Muscle of back (tissue), 11 donors: ENCODE data around the gene USP16. TPM values are rescaled to one million over a fixed set of nuclear protein-coding genes. Genes with fewer than 3 reads are reported as not detected.

Source experiments
- DNase-seq, 3 donors: peaks; one replicate each; pipeline versions ENCODE4 v3.0.0 to v3.0.0-alpha.2; 2013
- polyA plus RNA-seq, 10 donors: library from polyadenylated mRNA; unstranded; fragments of 120-200 nt; gene quantifications; one replicate each; pipeline ENCODE4 v1.2.1, GENCODE V29; 2013; ENCODE audit not compliant: insufficient read length in 10 of 10

USP16 gene
- polyA plus RNA-seq, 10 donors = 34.9 to 54.8 (median 46.3) TPM

GRCh38 chr21:29082046-29082815 is 57.8 kb downstream of the USP16 start:
- DNase-seq = no peak

DNA sequence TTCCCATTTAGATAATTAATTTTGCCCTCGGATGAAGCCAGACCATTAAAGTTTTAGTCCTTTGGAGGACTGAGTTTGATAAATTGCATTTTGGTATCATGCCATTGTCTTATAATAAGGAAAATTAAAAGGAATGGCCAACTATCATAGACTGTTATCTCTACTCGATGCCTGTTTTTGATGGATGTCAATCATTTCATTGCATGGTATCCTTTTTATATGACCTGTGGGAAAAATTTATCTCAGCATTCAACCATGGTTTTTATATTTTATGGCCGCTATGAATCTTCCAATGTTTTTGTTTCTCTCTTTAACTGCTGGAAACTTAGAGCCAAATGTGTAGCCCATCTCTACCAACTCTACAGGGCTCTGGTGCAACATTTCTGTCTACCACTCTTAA is 58.8 kb downstream of the USP16 start:
- DNase-seq = no peak

DNA sequence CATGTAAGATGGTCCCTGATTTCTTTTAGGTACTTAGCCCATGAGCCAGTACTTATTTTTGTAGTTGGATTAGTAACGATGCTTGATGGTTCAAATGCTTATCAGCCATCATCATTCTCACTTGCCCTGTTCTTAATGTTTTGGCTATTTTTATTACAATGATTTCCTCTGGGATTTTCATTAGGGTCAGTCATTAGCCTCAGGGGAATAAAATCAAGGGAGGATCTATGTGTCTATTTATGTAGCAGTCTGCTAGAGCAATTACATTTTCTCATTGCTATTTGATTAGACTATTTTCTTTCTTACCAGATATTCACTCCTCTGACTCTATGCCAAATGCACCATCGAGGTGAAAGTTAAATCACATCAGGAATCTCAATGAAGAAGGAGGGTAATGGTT is 59.9 kb downstream of the USP16 start:
- no peak for DNase-seq

DNA sequence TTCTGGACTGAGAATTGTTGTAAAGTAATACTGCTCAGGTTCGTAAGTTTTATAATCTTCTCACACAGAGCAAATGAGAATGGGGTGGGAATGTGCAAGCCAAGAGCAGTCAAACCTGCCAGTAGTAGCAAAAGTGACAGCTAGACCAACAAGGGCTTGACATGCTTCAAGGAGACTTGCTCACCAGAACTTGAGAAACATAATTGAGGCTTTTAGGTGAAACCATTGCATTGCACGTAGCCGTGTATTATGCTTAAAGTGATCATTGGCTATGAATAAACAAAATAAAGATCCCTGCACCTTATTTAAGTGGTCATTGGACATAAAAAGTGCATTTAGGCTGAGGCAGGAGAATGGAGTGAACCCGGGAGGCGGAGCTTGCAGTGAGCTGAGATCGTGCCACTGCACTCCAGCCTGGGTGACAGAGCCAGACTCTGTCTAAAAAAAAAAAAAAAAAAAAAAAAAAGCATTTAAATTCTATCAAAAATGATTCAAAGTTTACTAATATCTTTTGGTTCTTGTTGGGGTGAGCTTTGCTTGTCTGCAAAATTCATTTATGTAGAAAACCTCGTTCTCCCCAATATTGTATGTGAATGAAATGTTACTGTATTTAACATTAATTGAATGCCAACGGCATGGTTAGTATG is 60.8 kb downstream of the USP16 start:
- DNase-seq = no peak

GRCh38 chr21:29091033-29091432 is 66.6 kb downstream of the USP16 start:
- peak in 1 of 3 donors; percentile 46 for DNase-seq

DNA sequence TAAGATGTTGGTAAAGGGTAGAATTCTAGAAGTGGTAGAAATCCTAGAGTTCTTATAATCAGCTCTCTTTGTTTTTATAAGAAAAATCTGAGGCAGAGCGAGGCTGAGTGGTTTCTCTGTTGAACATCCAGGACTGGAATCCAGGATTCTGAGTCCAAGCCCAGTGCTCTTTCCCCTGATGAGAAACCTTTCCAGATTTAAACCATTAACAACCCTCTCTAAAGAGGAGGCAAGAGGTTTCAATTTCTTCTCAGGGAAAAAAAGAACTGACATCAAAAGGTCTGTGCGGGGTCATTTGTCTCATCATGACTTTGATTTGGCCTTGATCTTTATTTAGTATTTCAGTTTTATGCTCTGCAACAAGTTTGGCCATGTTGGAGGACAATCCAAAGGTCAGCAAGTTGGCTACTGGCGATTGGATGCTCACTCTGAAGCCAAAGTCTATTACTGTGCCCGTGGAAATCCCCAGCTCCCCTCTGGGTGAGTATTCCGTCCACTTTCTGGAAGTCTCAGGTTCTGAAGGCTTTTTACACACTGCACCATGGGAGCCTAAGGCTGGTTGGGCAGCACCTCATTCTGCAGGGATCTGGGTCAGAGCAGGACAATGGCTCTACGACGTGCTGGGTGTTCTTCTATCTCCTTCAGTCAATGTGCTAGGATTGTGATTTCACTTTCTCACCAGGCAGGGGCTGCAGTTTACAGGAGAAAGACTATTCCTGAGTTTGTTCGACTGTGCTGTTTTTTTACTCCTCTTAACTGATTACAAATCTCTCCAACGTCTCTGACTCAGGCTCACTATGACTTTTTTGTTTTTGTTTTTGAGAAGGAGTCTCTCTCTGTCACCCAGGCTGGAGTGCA is 67.9 kb downstream of the USP16 start:
- no peak for DNase-seq

GRCh38 chr21:29096218-29097015 is 71.9 kb downstream of the USP16 start:
- no peak for DNase-seq

DNA sequence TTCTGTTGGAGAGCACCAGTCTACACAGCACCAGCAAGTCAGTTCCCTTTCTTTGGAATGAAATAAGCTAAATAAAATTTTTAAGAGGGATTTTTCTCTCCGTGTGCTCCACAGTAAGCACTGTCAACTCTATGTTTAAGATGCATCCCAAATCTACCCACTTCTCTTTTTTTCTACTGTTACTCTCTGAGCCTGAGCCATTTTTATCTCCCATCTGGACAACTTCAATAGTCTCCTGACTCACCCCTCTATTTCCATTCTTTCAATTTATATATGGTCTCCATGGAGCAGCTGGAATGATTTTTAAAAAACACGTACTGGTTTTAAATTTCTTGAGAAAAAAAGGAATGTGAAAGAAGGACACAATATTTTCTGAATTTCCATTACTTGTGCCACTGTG is 73.7 kb downstream of the USP16 start:
- DNase-seq = no peak

- DNase-seq = no peak
Observed at GRCh38 chr21:29102791-29103257, 78.4 kb downstream of the USP16 start.

Other genes with a start within 250 kb of the USP16 start
- gene LTN1, start 31.8 kb upstream of the USP16 start, polyA plus RNA-seq = 10 to 100 TPM; 17.0 to 29.5 (median 23.8) TPM
- 10 to 100 TPM; 18.2 to 26.5 (median 21.5) TPM for gene RWDD2B, start 5.3 kb upstream of the USP16 start, polyA plus RNA-seq
- gene CCT8, start 49.0 kb downstream of the USP16 start, polyA plus RNA-seq = 100 to 1,000 TPM; 148 to 185 (median 167) TPM
- gene MAP3K7CL, start 106.0 kb downstream of the USP16 start, polyA plus RNA-seq = 100 to 1,000 TPM in 2 of 10 donors, 10 to 100 TPM in 8; 45.2 to 110 (median 72.3) TPM